PC-3 (cell line): ENCODE measurements around the gene STEAP2. TPM values are rescaled to one million over a fixed set of nuclear protein-coding genes. Genes with fewer than 3 reads are reported as not detected.

Experiments used
- total RNA-seq: library from RNA; depleted of rRNA; stranded (reverse); fragments of >200 nt; gene quantifications from 2 replicates; pipeline ENCODE4 v1.2.3, GENCODE V29; 2014; rRNA removed

STEAP2 gene
- total RNA-seq, 1 experiment from 2014 or later = 7.0 TPM

Other genes starting within 250 kb of the STEAP2 start
- gene STEAP1, start 57.3 kb upstream of the STEAP2 start, total RNA-seq = 15.7 and 21.2 TPM in 2 replicates
- gene CFAP69, start 33.4 kb downstream of the STEAP2 start, total RNA-seq = 3.1 and 6.6 TPM in 2 replicates
- not detected in 2 replicates for gene FAM237B, start 109.6 kb downstream of the STEAP2 start, total RNA-seq
- 13.0 and 23.5 TPM in 2 replicates for gene GTPBP10, start 135.0 kb downstream of the STEAP2 start, total RNA-seq
- 12.7 and 14.7 TPM in 2 replicates for gene CLDN12, start 191.7 kb downstream of the STEAP2 start, total RNA-seq